Measurements from ENCODE around the gene PTGDS. TPM values are rescaled to one million over a fixed set of nuclear protein-coding genes. Genes with fewer than 3 reads are reported as not detected.

Gene PTGDS
- total RNA-seq, 4 donors from 2014 or later: 10.4 to 77.9 (median 51.6) TPM

GRCh38 chr9:137021979-137022661, 44.8 kb downstream of the PTGDS start:
- Histone ChIP-seq H3K27me3 (no peaks in the 10 kb centered on the region), H3K27ac (replicated peaks in 1 of 4) (no peak overlapping the region), H3K4me3 (no peak overlapping the region), H3K36me3 (peaks cover 3 to 47% (median 38%) of the 10 kb centered on the region in 4 donors), H3K9me3 (no peaks in the 10 kb centered on the region), H3K4me1 (peaks cover 8 to 24% (median 17%) of the 10 kb centered on the region in 4 donors)
- DNase-seq (ENCODE audit: extremely low spot score): no peak
- TF ChIP-seq POLR2AphosphoS5 (IDR thresholded peaks at IDR 0.05): no peak
- TF ChIP-seq POLR2A (IDR thresholded peaks at IDR 0.05; ENCODE audit: low read depth): no peak
- TF ChIP-seq EP300 (IDR thresholded peaks at IDR 0.05): no peak
- no peak for TF ChIP-seq CTCF (IDR thresholded peaks at IDR 0.05)
- intact Hi-C loops (cut with DNase I): no loop called here
- whole genome bisulfite sequencing: 77% methylated on average over 17 of the region's 30 CpGs

- H3K9me3 ChIP-seq: no peaks in the 10 kb centered on the region
- no peak overlapping the region for H3K27ac ChIP-seq (replicated peaks in 1 of 4)
- intact Hi-C loops (cut with DNase I): no loop called here
- no peak overlapping the region for H3K4me3 ChIP-seq
- peaks cover 0 to 41% (median 32%) of the 10 kb centered on the region in 4 donors for H3K36me3 ChIP-seq
- 92% methylated on average over 8 of the region's 23 CpGs for WGBS
- DNase-seq (ENCODE audit: extremely low spot score): no peak
- no peaks in the 10 kb centered on the region for H3K27me3 ChIP-seq
- no peak for TF ChIP-seq POLR2A (IDR thresholded peaks at IDR 0.05; ENCODE audit: low read depth)
- no peak for TF ChIP-seq EP300 (IDR thresholded peaks at IDR 0.05)
- TF ChIP-seq CTCF (IDR thresholded peaks at IDR 0.05): no peak
- TF ChIP-seq POLR2AphosphoS5 (IDR thresholded peaks at IDR 0.05): no peak
- H3K4me1 ChIP-seq: peaks cover 14 to 30% (median 22%) of the 10 kb centered on the region in 4 donors
Measured at GRCh38 chr9:137022662-137023008, 45.3 kb downstream of the PTGDS start.

- no peak for DNase-seq (ENCODE audit: extremely low spot score)
- 88% methylated on average over 6 of the region's 7 CpGs for WGBS
- no peak for TF ChIP-seq EP300 (IDR thresholded peaks at IDR 0.05)
- TF ChIP-seq POLR2AphosphoS5 (IDR thresholded peaks at IDR 0.05): no peak
- TF ChIP-seq CTCF (IDR thresholded peaks at IDR 0.05): no peak
- no peak for TF ChIP-seq POLR2A (IDR thresholded peaks at IDR 0.05; ENCODE audit: low read depth)
- Histone ChIP-seq H3K9me3 (no peaks in the 10 kb centered on the region), H3K4me1 (peaks cover 14 to 30% (median 23%) of the 10 kb centered on the region in 4 donors), H3K36me3 (peaks cover 0 to 37% (median 27%) of the 10 kb centered on the region in 4 donors), H3K27me3 (no peaks in the 10 kb centered on the region), H3K27ac (replicated peaks in 1 of 4) (no peak overlapping the region), H3K4me3 (no peak overlapping the region)
- intact Hi-C loops (cut with DNase I): no loop called here
Measured at GRCh38 chr9:137023157-137023556, 45.9 kb downstream of the PTGDS start.

GRCh38 chr9:137023583-137023991, 46.3 kb downstream of the PTGDS start:
- Histone ChIP-seq H3K27me3 (no peaks in the 10 kb centered on the region), H3K36me3 (peaks cover 0 to 37% (median 25%) of the 10 kb centered on the region in 4 donors), H3K4me3 (no peak overlapping the region), H3K27ac (replicated peaks in 1 of 4) (no peak overlapping the region), H3K9me3 (no peaks in the 10 kb centered on the region), H3K4me1 (peaks cover 17 to 34% (median 26%) of the 10 kb centered on the region in 4 donors)
- no peak for TF ChIP-seq POLR2AphosphoS5 (IDR thresholded peaks at IDR 0.05)
- no peak for TF ChIP-seq CTCF (IDR thresholded peaks at IDR 0.05)
- TF ChIP-seq EP300 (IDR thresholded peaks at IDR 0.05): no peak
- TF ChIP-seq POLR2A (IDR thresholded peaks at IDR 0.05; ENCODE audit: low read depth): no peak
- 79% methylated on average over 4 of the region's 15 CpGs for WGBS
- no peak for DNase-seq (ENCODE audit: extremely low spot score)
- intact Hi-C loops (cut with DNase I): no loop called here

Measured in esophagus muscularis mucosa (tissue), 4 donors.